Transverse colon (tissue), 4 donors: ENCODE results near the gene PLCL2.

Experiments
- POLR2A ChIP-seq: fragments of 450-650 bp; IDR thresholded peaks from one replicate; pipeline ENCODE4 v1.6.1; 2016; ENCODE audit warnings: antibody characterized with exemption, mild to moderate bottlenecking, moderate library complexity
- POLR2AphosphoS5 ChIP-seq, 3 donors: sonication (generic); formaldehyde crosslinking; IDR thresholded peaks; one replicate each; pipeline ENCODE4 v1.6.1; 2016; ENCODE audit warnings: antibody characterized with exemption in 3 of 3
- TF ChIP-seq, protein P1 (sequence below), 5 experiments: fragments of 200-600 bp in 3 of 5; fragments of 450-650 bp in 2 of 5; sonication (generic) in 3 of 5; IDR thresholded peaks; 1 replicate in 2 of 5; 2 replicates in 3 of 5; pipeline ENCODE4 v1.5.1; 2016 to 2017; ENCODE audit warnings: antibody characterized with exemption in 5 of 5, inconsistent platforms in 3 of 5, mild to moderate bottlenecking in 2 of 5, moderate library complexity in 1 of 5

DNA sequence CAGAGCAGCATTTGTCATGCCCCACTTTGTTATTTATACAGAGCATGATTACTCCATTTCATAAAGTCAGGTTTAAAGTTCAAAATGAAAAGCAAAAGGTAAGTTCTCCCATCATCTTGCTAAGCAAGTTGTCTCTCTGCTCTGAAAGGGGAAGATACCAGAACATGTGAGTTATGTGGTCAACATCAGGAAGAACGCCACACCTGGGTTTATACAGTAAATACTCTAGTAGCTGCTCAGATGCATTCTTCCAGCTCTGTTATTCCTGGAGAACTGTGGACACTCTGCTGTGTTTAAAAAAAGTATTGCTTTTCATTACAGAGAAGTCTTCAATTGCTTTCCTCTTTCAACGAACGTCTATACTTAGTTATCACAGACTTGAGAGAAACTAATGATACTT lies 145.7 kb downstream of the PLCL2 start:
- TF ChIP-seq POLR2A, result no peak
- TF ChIP-seq POLR2AphosphoS5 (IDR thresholded peaks at IDR 0.05), result no peak
- TF ChIP-seq, protein P1, sequence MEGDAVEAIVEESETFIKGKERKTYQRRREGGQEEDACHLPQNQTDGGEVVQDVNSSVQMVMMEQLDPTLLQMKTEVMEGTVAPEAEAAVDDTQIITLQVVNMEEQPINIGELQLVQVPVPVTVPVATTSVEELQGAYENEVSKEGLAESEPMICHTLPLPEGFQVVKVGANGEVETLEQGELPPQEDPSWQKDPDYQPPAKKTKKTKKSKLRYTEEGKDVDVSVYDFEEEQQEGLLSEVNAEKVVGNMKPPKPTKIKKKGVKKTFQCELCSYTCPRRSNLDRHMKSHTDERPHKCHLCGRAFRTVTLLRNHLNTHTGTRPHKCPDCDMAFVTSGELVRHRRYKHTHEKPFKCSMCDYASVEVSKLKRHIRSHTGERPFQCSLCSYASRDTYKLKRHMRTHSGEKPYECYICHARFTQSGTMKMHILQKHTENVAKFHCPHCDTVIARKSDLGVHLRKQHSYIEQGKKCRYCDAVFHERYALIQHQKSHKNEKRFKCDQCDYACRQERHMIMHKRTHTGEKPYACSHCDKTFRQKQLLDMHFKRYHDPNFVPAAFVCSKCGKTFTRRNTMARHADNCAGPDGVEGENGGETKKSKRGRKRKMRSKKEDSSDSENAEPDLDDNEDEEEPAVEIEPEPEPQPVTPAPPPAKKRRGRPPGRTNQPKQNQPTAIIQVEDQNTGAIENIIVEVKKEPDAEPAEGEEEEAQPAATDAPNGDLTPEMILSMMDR (IDR thresholded peaks at IDR 0.05), result no peak
